Measurements from ENCODE around the gene SF3A2. TPM values are rescaled to one million over a fixed set of nuclear protein-coding genes. Genes with fewer than 3 reads are reported as not detected.
A peak's percentile ranks its signal among the peaks of the same experiment; 100 is the strongest.
"Not testable (repeated sequence)": the region's sequence is repeated elsewhere in the genome, so short reads cannot be mapped to it uniquely, and the experiment has no call there.

The SF3A2 gene
- total RNA-seq, 2 experiments from 2014 or later: 124 to 206 TPM

GRCh38 chr19:2280633-2281264 lies 44.1 kb downstream of the SF3A2 start:
- TF ChIP-seq EZH2phosphoT487 (IDR thresholded peaks at IDR 0.05; ENCODE audit: borderline replicate concordance, low read depth, low read length) (no peak), CTCF (conservative IDR thresholded peaks at IDR 0.05; ENCODE audit: low read length) (no peak)
- H2AFZ ChIP-seq (ENCODE audit: low read length): no peak overlapping the region
- no TSS peak for BruUV-seq (replicated peaks)
- intact Hi-C loops (cut with micrococcal nuclease; ENCODE audit: unreplicated experiment): no loop called here
- no peak overlapping the region for H3K27ac ChIP-seq (ENCODE audit: low read depth, low read length, poor library complexity, severe bottlenecking)
- 0 out of 2 replicates have a peak, but pooled peaks cover 8% of the 10 kb centered on the region for H3K36me3 ChIP-seq (ENCODE audit: insufficient read depth, low read length)
- no peak overlapping the region for H3K4me2 ChIP-seq (ENCODE audit: low read length)
- POLR2A ChIA-PET: no interaction called here
- no peaks in the 10 kb centered on the region for H3K79me2 ChIP-seq (ENCODE audit: insufficient read depth, low read depth, low read length)
- H3K4me1 ChIP-seq (ENCODE audit: insufficient read depth, low read length, poor library complexity, severe bottlenecking): peaks cover 14% of the 10 kb centered on the region
- no peaks in the 10 kb centered on the region for H3K9me3 ChIP-seq (ENCODE audit: low read length)
- CTCF ChIA-PET (ENCODE audit: unreplicated experiment): no interaction called here
- no peaks in the 10 kb centered on the region for H3K9me2 ChIP-seq (ENCODE audit: insufficient read depth, low read length)
- H4K20me1 ChIP-seq (ENCODE audit: insufficient read depth, low read length): no peaks in the 10 kb centered on the region
- no peak overlapping the region for H3K4me3 ChIP-seq (ENCODE audit: low read depth, low read length, poor library complexity, severe bottlenecking)
- DNase-seq (ENCODE audit: low spot score): no peak

- H3K9me3 ChIP-seq (ENCODE audit: low read length); DNase-seq (ENCODE audit: low spot score); H3K36me3 ChIP-seq (ENCODE audit: insufficient read depth, low read length); H3K9me2 ChIP-seq (ENCODE audit: insufficient read depth, low read length); POLR2A ChIA-PET; H3K79me2 ChIP-seq (ENCODE audit: insufficient read depth, low read depth, low read length); H3K4me3 ChIP-seq (ENCODE audit: low read depth, low read length, poor library complexity, severe bottlenecking); H3K27ac ChIP-seq (ENCODE audit: low read depth, low read length, poor library complexity, severe bottlenecking); BruUV-seq (replicated peaks); intact Hi-C loops (cut with micrococcal nuclease; ENCODE audit: unreplicated experiment); CTCF ChIA-PET (ENCODE audit: unreplicated experiment); H4K20me1 ChIP-seq (ENCODE audit: insufficient read depth, low read length); H2AFZ ChIP-seq (ENCODE audit: low read length): not testable (repeated sequence)
- Histone ChIP-seq H3K4me2 (ENCODE audit: low read length) (peak overlapping the region; percentile 45), H3K4me1 (ENCODE audit: insufficient read depth, low read length, poor library complexity, severe bottlenecking) (peaks cover 14% of the 10 kb centered on the region)
Observed at GRCh38 chr19:2281265-2282061, 44.8 kb downstream of the SF3A2 start.

GRCh38 chr19:2282062-2282861 lies 45.6 kb downstream of the SF3A2 start, which contains the start of gene PEAK3:
TSS of gene PEAK3 (minus strand) at chr19:2282175. CDS start at chr19:2280931, 1,244 bp downstream.
- peak within 1 kb of the TSS; percentile 45 for H3K4me2 ChIP-seq (ENCODE audit: low read length)
- DNase-seq (ENCODE audit: low spot score): no peak
- no peaks in the 10 kb centered on the region for H3K36me3 ChIP-seq (ENCODE audit: insufficient read depth, low read length)
- POLR2A ChIA-PET: no interaction called here
- no peak within 1 kb of the TSS for H2AFZ ChIP-seq (ENCODE audit: low read length)
- no peak within 1 kb of the TSS for H3K4me3 ChIP-seq (ENCODE audit: low read depth, low read length, poor library complexity, severe bottlenecking)
- CTCF ChIA-PET (ENCODE audit: unreplicated experiment): no interaction called here
- intact Hi-C loops (cut with micrococcal nuclease; ENCODE audit: unreplicated experiment): no loop called here
- no peak for TF ChIP-seq EZH2phosphoT487 (IDR thresholded peaks at IDR 0.05; ENCODE audit: borderline replicate concordance, low read depth, low read length)
- no peaks in the 10 kb centered on the region for H3K9me2 ChIP-seq (ENCODE audit: insufficient read depth, low read length)
- peaks cover 16% of the 10 kb centered on the region for H3K4me1 ChIP-seq (ENCODE audit: insufficient read depth, low read length, poor library complexity, severe bottlenecking)
- H4K20me1 ChIP-seq (ENCODE audit: insufficient read depth, low read length): no peaks in the 10 kb centered on the region
- H3K79me2 ChIP-seq (ENCODE audit: insufficient read depth, low read depth, low read length): no peaks in the 10 kb centered on the region
- no peak within 1 kb of the TSS for H3K27ac ChIP-seq (ENCODE audit: low read depth, low read length, poor library complexity, severe bottlenecking)
- no peaks in the 10 kb centered on the region for H3K9me3 ChIP-seq (ENCODE audit: low read length)
- BruUV-seq (replicated peaks): no TSS peak

Measured in OCI-LY7 (cell line).